Osteocyte (in vitro differentiated cells): ENCODE results near the gene CASP2. TPM values are rescaled to one million over a fixed set of nuclear protein-coding genes. Genes with fewer than 3 reads are reported as not detected.

Experiments
- DNase-seq: peaks from one replicate; pipeline ENCODE4 v3.0.0; 2021; ENCODE audit warnings: mixed read lengths; ENCODE audit not compliant: unreplicated experiment; ENCODE audit errors: extremely low spot score
- H3K27ac Mint-ChIP-seq: one replicate; pipeline ENCODE4 v1.8.0; 2021; ENCODE audit warnings: mild to moderate bottlenecking, mixed read lengths; ENCODE audit not compliant: unreplicated experiment
- H3K27me3 Mint-ChIP-seq: one replicate; pipeline ENCODE4 v1.8.0; 2021; ENCODE audit warnings: mixed read lengths; ENCODE audit not compliant: unreplicated experiment
- H3K36me3 Mint-ChIP-seq: one replicate; pipeline ENCODE4 v1.8.0; 2021; ENCODE audit warnings: mixed read lengths; ENCODE audit not compliant: unreplicated experiment
- H3K4me1 Mint-ChIP-seq: one replicate; pipeline ENCODE4 v1.8.0; 2021; ENCODE audit warnings: mixed read lengths; ENCODE audit not compliant: unreplicated experiment
- H3K4me3 Mint-ChIP-seq: one replicate; pipeline ENCODE4 v1.8.0; 2021; ENCODE audit warnings: mild to moderate bottlenecking, moderate library complexity, mixed read lengths; ENCODE audit not compliant: unreplicated experiment
- H3K9me3 Mint-ChIP-seq: one replicate; pipeline ENCODE4 v1.8.0; 2021; ENCODE audit warnings: mixed read lengths; ENCODE audit not compliant: unreplicated experiment
- total RNA-seq: library from RNA; stranded (reverse); gene quantifications from 2 replicates; pipeline ENCODE4 v1.2.1, GENCODE V29; 2021
- TF ChIP-seq, protein P1 (sequence below): fragments of 200-600 bp; sonication (generic); IDR thresholded peaks from 2 replicates; pipeline ENCODE4 v1.5.0; 2021; ENCODE audit warnings: antibody characterized with exemption, mild to moderate bottlenecking, moderate library complexity

Gene CASP2
- total RNA-seq, 1 donor from 2014 or later: 47.5 TPM

DNA sequence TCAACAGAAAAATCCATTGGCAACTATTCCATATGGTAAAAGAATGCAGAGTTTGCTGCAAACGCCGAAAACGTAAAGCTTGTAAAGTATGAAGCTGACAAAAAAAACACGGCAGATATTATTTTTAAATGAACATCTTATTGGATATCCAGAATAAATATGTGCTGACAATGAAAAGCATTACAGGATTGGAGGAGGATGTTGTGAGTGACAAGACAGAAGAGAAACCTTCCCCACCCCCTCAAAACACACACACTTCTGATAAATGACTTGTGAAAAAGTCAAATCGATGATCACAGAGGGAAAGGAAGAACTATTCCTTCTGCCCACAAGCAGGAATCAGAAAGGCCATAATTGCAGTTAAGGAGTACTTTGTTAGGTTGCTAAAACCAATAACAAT is 59.8 kb downstream of the CASP2 start:
- no peak overlapping the region for H3K4me3 Mint-ChIP-seq
- DNase-seq: no peak
- H3K4me1 Mint-ChIP-seq: peaks cover 9% of the 10 kb centered on the region
- no peaks in the 10 kb centered on the region for H3K36me3 Mint-ChIP-seq
- H3K9me3 Mint-ChIP-seq: no peaks in the 10 kb centered on the region
- H3K27me3 Mint-ChIP-seq: peaks cover 66% of the 10 kb centered on the region
- H3K27ac Mint-ChIP-seq: no peak overlapping the region
- TF ChIP-seq, protein P1, sequence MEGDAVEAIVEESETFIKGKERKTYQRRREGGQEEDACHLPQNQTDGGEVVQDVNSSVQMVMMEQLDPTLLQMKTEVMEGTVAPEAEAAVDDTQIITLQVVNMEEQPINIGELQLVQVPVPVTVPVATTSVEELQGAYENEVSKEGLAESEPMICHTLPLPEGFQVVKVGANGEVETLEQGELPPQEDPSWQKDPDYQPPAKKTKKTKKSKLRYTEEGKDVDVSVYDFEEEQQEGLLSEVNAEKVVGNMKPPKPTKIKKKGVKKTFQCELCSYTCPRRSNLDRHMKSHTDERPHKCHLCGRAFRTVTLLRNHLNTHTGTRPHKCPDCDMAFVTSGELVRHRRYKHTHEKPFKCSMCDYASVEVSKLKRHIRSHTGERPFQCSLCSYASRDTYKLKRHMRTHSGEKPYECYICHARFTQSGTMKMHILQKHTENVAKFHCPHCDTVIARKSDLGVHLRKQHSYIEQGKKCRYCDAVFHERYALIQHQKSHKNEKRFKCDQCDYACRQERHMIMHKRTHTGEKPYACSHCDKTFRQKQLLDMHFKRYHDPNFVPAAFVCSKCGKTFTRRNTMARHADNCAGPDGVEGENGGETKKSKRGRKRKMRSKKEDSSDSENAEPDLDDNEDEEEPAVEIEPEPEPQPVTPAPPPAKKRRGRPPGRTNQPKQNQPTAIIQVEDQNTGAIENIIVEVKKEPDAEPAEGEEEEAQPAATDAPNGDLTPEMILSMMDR: no peak

DNA sequence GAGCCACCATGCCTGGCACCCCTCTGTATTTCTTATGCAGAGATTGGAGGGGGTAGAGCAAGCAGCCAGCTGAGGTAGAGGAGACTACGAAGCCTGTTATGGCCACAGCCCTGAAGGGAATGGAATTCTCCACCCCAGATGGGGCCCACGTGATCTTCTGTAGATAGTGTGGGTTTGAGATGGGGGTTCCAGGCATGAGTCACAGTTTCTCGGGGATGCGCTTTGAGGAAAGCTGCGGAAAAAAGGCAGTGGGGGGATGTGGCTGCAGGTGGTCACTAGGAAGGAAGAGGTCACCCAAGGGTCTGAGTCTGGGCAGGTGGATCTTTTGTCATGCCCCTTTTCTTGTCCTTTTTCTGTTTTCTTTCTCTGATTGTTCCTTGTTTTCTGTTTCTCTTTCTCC is 62.9 kb downstream of the CASP2 start:
- H3K4me3 Mint-ChIP-seq: no peak overlapping the region
- no peak for DNase-seq
- peaks cover 3% of the 10 kb centered on the region for H3K4me1 Mint-ChIP-seq
- peaks cover 7% of the 10 kb centered on the region for H3K36me3 Mint-ChIP-seq
- H3K27ac Mint-ChIP-seq: no peak overlapping the region
- peaks cover 51% of the 10 kb centered on the region for H3K27me3 Mint-ChIP-seq
- H3K9me3 Mint-ChIP-seq: no peaks in the 10 kb centered on the region
- TF ChIP-seq, protein P1: no peak

DNA sequence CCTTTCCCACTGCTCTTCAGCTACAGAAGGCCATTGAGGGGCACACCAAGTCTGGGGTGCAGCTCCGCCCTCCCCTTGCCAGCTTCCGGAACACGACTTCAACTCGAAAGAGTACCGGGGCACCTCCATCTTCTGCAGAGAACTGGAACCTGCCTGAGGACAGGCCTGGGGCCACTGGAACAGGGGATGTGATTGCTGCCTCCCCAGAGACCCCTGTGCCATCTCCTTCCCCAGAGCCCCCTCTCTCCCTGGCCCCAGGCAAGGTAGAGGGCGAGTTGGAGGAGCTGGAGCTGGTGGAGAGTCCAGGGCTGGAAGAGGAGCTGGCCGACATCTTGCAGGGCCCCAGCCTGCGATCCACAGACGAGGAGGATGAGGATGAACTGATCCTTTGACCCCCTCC is 63.4 kb downstream of the CASP2 start:
- peaks cover 47% of the 10 kb centered on the region for H3K27me3 Mint-ChIP-seq
- H3K4me3 Mint-ChIP-seq: no peak overlapping the region
- TF ChIP-seq, protein P1: no peak
- DNase-seq: no peak
- H3K27ac Mint-ChIP-seq: no peak overlapping the region
- H3K36me3 Mint-ChIP-seq: peaks cover 7% of the 10 kb centered on the region
- peaks cover 3% of the 10 kb centered on the region for H3K4me1 Mint-ChIP-seq
- H3K9me3 Mint-ChIP-seq: no peaks in the 10 kb centered on the region

DNA sequence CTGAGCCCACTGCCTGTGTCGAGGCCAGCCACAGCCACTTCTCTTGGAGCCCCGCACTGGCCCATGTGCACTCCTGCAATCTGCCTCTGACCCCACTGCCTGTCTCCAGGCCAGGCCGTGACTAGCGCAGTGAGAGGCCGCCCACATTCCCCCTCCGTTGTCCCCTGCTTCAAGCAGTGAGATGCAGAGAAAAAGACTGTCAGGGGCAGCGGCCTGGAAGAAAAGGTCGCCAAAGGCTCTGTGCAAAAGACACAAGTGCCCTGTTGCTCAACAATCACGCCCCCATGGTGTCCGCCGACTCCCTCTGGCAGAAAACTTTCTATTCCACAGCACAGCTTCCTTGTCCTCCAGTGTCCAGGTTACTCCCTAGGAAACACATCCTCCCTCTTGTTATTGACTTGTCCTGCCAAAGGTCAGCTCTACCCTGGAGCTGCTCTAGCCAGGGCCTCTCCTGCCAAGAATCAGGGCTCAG is 64.4 kb downstream of the CASP2 start:
- TF ChIP-seq, protein P1: no peak
- Mint-ChIP-seq H3K27ac (no peak overlapping the region), H3K36me3 (peaks cover 9% of the 10 kb centered on the region), H3K9me3 (no peaks in the 10 kb centered on the region), H3K4me3 (no peak overlapping the region), H3K27me3 (peaks cover 39% of the 10 kb centered on the region), H3K4me1 (peaks cover 3% of the 10 kb centered on the region)
- DNase-seq: no peak

DNA sequence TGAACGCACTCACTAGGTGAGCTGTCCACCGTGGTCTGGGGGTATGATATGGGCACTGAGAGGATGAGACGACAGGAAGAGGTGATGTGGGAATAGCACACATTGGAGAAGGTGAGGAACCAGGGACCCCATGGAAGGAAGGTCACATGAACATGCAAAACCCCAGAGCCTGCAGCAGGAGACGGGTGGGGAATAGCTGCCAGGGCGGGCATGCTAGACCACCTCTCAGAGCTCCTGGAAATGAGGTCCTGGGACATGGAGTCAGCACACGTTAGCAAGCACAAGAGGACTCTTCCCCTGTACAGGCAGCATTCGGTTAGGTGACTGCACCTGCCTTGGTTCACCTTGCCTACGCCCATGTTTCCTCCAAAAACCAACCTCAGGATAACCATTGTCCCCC is 66.2 kb downstream of the CASP2 start:
- peaks cover 3% of the 10 kb centered on the region for H3K4me1 Mint-ChIP-seq
- TF ChIP-seq, protein P1: no peak
- H3K27me3 Mint-ChIP-seq: peaks cover 21% of the 10 kb centered on the region
- H3K9me3 Mint-ChIP-seq: no peaks in the 10 kb centered on the region
- no peak for DNase-seq
- H3K4me3 Mint-ChIP-seq: no peak overlapping the region
- H3K27ac Mint-ChIP-seq: no peak overlapping the region
- peaks cover 17% of the 10 kb centered on the region for H3K36me3 Mint-ChIP-seq
